Tibial nerve (tissue), 4 donors: ENCODE measurements around the gene BAIAP2L1.
"Not testable (repeated sequence)": the region's sequence is repeated elsewhere in the genome, so short reads cannot be mapped to it uniquely, and the experiment has no call there.

Source experiments
- EP300 ChIP-seq, 2 donors: sonication (generic); formaldehyde crosslinking; IDR thresholded peaks; one replicate each; pipeline ENCODE4 v1.6.1; 2017; ENCODE audit warnings: antibody characterized with exemption in 2 of 2, mild to moderate bottlenecking in 1 of 2
- TF ChIP-seq, protein P1 (sequence below), 5 experiments: fragments of 200-600 bp in 3 of 5; fragments of 450-650 bp in 2 of 5; sonication (generic) in 3 of 5; IDR thresholded peaks; one replicate each; pipeline ENCODE4 v1.5.1; 2016 to 2019; ENCODE audit warnings: antibody characterized with exemption in 5 of 5, mild to moderate bottlenecking in 3 of 5, moderate library complexity in 2 of 5

DNA sequence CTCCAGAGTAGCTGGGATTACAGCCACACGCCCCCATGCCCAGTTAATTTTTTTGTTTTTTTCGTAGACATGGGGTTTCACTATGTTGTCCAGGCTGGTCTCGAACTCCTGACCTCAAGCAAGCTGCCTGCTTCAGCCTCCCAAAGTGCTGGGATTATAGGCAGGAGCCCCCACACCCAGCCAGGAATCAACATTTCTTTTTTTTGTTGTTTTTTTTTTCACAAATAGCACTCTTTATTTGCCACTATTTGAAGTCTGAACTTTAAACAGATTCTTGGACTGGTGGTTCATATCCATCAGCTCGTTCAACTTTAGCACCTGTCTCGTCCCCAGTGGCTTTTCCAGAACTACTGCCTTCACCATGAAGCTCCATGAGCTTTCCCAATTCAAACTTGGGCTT lies 15.4 kb downstream of the BAIAP2L1 start:
- TF ChIP-seq EP300 (IDR thresholded peaks at IDR 0.05), result not testable (repeated sequence)
- TF ChIP-seq, protein P1, sequence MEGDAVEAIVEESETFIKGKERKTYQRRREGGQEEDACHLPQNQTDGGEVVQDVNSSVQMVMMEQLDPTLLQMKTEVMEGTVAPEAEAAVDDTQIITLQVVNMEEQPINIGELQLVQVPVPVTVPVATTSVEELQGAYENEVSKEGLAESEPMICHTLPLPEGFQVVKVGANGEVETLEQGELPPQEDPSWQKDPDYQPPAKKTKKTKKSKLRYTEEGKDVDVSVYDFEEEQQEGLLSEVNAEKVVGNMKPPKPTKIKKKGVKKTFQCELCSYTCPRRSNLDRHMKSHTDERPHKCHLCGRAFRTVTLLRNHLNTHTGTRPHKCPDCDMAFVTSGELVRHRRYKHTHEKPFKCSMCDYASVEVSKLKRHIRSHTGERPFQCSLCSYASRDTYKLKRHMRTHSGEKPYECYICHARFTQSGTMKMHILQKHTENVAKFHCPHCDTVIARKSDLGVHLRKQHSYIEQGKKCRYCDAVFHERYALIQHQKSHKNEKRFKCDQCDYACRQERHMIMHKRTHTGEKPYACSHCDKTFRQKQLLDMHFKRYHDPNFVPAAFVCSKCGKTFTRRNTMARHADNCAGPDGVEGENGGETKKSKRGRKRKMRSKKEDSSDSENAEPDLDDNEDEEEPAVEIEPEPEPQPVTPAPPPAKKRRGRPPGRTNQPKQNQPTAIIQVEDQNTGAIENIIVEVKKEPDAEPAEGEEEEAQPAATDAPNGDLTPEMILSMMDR (IDR thresholded peaks at IDR 0.05), result not testable (repeated sequence)
